HepG2 (cell line): ENCODE results near the gene TMEFF2. TPM values are rescaled to one million over a fixed set of nuclear protein-coding genes. Genes with fewer than 3 reads are reported as not detected.

ENCODE experiments used
- ATAC-seq: fragments of 200-7000 bp; cut with Tn5 transposase; 3 replicates; pipeline ENCODE4 v1.9.1; 2020; ENCODE audit warnings: mild to moderate bottlenecking, moderate library complexity
- BruUV-seq: library from RNA; stranded (reverse); fragments of 400-500 nt; replicated peaks from 2 replicates; lab custom pipeline; 2021; lab: Mats Ljungman, UMichigan
- CTCF ChIA-PET: fragments of 300-600 bp; formaldehyde crosslinking; extraction: SDS; loops from one replicate; lab custom pipeline; 2021; ENCODE audit warnings: low total read pairs, inconsistent platforms, low intra/inter-chr PET ratio; lab: Yijun Ruan, JAX
- POLR2A ChIA-PET: fragments of 350-600 bp; sonication (Branson Sonifier 250); formaldehyde crosslinking; loops from one replicate; lab custom pipeline; 2020; ENCODE audit warnings: antibody characterized with exemption, inconsistent platforms; lab: Yijun Ruan, JAX
- DNase-seq: peaks from one replicate; pipeline ENCODE4 v3.0.0-alpha.2; 2015; ENCODE audit warnings: low spot score
- FAIRE-seq: peaks from 3 replicates; lab custom pipeline; 2011; peaks lifted over from hg19 to GRCh38; lab: Jason Lieb, UNC
- H2AFZ ChIP-seq: one replicate; pipeline ENCODE4 v1.6.1; 2011; ENCODE audit warnings: low read length, inconsistent platforms
- H3K27ac ChIP-seq: fragments of 300-600 bp; 3 replicates; pipeline ENCODE4 v1.8.0; 2011; ENCODE audit warnings: mixed run types, mild to moderate bottlenecking, mixed read lengths, low read length, inconsistent platforms; ENCODE audit not compliant: insufficient read depth; ENCODE audit errors: extremely low read length
- H3K27me3 ChIP-seq, 2 experiments: fragments of 200-600 bp in 1 of 2; 2 replicates in 1 of 2; 3 replicates in 1 of 2; pipeline versions ENCODE4 v1.6.0 to v1.8.0; 2011; ENCODE audit warnings: low read length in 2 of 2, mild to moderate bottlenecking in 2 of 2, moderate library complexity in 2 of 2, inconsistent platforms in 1 of 2; ENCODE audit not compliant: insufficient read depth in 2 of 2, control insufficient read depth in 1 of 2
- H3K36me3 ChIP-seq, 2 experiments: fragments of 200-600 bp in 1 of 2; replicated peaks in 1 of 2; 2 replicates in 1 of 2; 3 replicates in 1 of 2; pipeline versions ENCODE4 v1.5.1 to v1.8.0; 2011; ENCODE audit warnings: low read length in 2 of 2, inconsistent platforms in 1 of 2; ENCODE audit not compliant: insufficient read depth in 2 of 2, control insufficient read depth in 1 of 2
- H3K4me1 ChIP-seq: 2 replicates; pipeline ENCODE4 v1.5.1; 2012; ENCODE audit warnings: low read length, inconsistent platforms; ENCODE audit not compliant: insufficient read depth
- H3K4me2 ChIP-seq: 2 replicates; pipeline ENCODE4 v1.6.0; 2011; ENCODE audit warnings: low read depth, low read length, inconsistent platforms
- H3K4me3 ChIP-seq, 3 experiments: fragments of 200-600 bp in 1 of 3; sonication (generic), shearing (Covaris generic) in 1 of 3; replicated peaks in 1 of 3; 2 replicates each; pipeline ENCODE4 v1.5.1; 2011 to 2016; ENCODE audit warnings: low read length in 3 of 3, inconsistent platforms in 2 of 3, low read depth in 2 of 3, mild to moderate bottlenecking in 2 of 3, control low read depth in 1 of 3, mixed read lengths in 1 of 3; ENCODE audit not compliant: insufficient read depth in 1 of 3
- H3K79me2 ChIP-seq: one replicate; pipeline ENCODE4 v1.6.1; 2011; ENCODE audit warnings: low read length, inconsistent platforms; ENCODE audit not compliant: insufficient read depth
- H3K9ac ChIP-seq: 2 replicates; pipeline ENCODE4 v1.6.0; 2011; ENCODE audit warnings: mild to moderate bottlenecking, low read depth, low read length, inconsistent platforms; ENCODE audit not compliant: insufficient read depth
- H3K9me3 ChIP-seq: 2 replicates; pipeline ENCODE4 v1.5.1; 2012; ENCODE audit warnings: mild to moderate bottlenecking, low read length
- H4K20me1 ChIP-seq: 2 replicates; pipeline ENCODE4 v1.6.0; 2011; ENCODE audit warnings: inconsistent platforms, mild to moderate bottlenecking, low read length, moderate library complexity; ENCODE audit not compliant: insufficient read depth
- AGO1 ChIP-seq: fragments of 200-400 bp; formaldehyde crosslinking; IDR thresholded peaks from 2 replicates; pipeline ENCODE4 v1.6.1; 2017; ENCODE audit warnings: mild to moderate bottlenecking, low read depth, low read length, moderate library complexity; ENCODE audit not compliant: poor library complexity, severe bottlenecking
- HOXA9 ChIP-seq: sonication (generic); formaldehyde crosslinking; IDR thresholded peaks from 2 replicates; pipeline ENCODE4 v1.8.1; 2022; ENCODE audit warnings: missing genetic modification reagents, mild to moderate bottlenecking, moderate library complexity, borderline replicate concordance
- KDM6A ChIP-seq: IDR thresholded peaks from 2 replicates; pipeline ENCODE4 v1.6.1; 2016; ENCODE audit warnings: low read depth
- MEIS2 ChIP-seq: sonication (generic); formaldehyde crosslinking; IDR thresholded peaks from 2 replicates; pipeline ENCODE4 v1.9.0; 2021; ENCODE audit warnings: mild to moderate bottlenecking, missing genetic modification reagents
- NFYC ChIP-seq: IDR thresholded peaks from 2 replicates; pipeline ENCODE4 v1.6.1; 2016; ENCODE audit warnings: missing genetic modification reagents, missing compliant biosample characterization
- PAX8 ChIP-seq: sonication (generic); formaldehyde crosslinking; IDR thresholded peaks from 2 replicates; pipeline ENCODE4 v1.8.0; 2022; ENCODE audit warnings: mild to moderate bottlenecking, missing genetic modification reagents, borderline replicate concordance
- ZIK1 ChIP-seq: sonication (generic); formaldehyde crosslinking; IDR thresholded peaks from 2 replicates; pipeline ENCODE4 v1.5.0; 2020; ENCODE audit warnings: mild to moderate bottlenecking, low read depth, missing genetic modification reagents, borderline replicate concordance
- ZNF101 ChIP-seq: sonication (generic); formaldehyde crosslinking; IDR thresholded peaks from 2 replicates; pipeline ENCODE4 v1.4.0; 2020; ENCODE audit warnings: mild to moderate bottlenecking, low read depth, missing genetic modification reagents, borderline replicate concordance
- ZNF432 ChIP-seq: sonication (generic); formaldehyde crosslinking; IDR thresholded peaks from 2 replicates; pipeline ENCODE4 v1.5.0; 2020; ENCODE audit warnings: missing genetic modification reagents, mild to moderate bottlenecking, borderline replicate concordance
- WGBS: methylation state at CpG from one replicate; pipeline ENCODE4 v1.1.6; 2017; ENCODE audit warnings: low lambda C conversion rate; 5-methylcytosine and 5-hydroxymethylcytosine counted together
- in situ Hi-C: cut with HindIII; loops from 2 replicates; pipeline ENCODE4 v1.10.0; 2017; ENCODE audit warnings: low pct_unique_long_range_greater_than_20kb; ENCODE audit not compliant: extremely low pct_ligation_motif_present
- intact Hi-C: fragments of 100-400 bp; cut with micrococcal nuclease; formaldehyde crosslinking; loops from one replicate; pipeline ENCODE4 v1.10.0; 2022; ENCODE audit not compliant: unreplicated experiment
- polyA plus RNA-seq, 8 experiments: library from polyadenylated mRNA; depleted of rRNA in 3 of 8; stranded (reverse) in 7 of 8; unstranded in 1 of 8; fragments of >200 nt; fragmentation: Illumina TruSeq in 4 of 8; extraction: Trizol in 4 of 8; gene quantifications; 2 replicates each; pipeline versions ENCODE4 v1.2.1 to v1.2.3, GENCODE V29; 2011 to 2016; ENCODE audit warnings: low read depth in 4 of 8, missing spikeins in 1 of 8, mixed read lengths in 1 of 8; ENCODE audit not compliant: insufficient read depth in 1 of 8
- total RNA-seq, 5 experiments: library from RNA; depleted of rRNA; stranded (reverse); fragments of >200 nt; fragmentation: Illumina TruSeq; extraction: Trizol; gene quantifications; 2 replicates each; pipeline ENCODE4 v1.2.3, GENCODE V29; 2016; ENCODE audit warnings: low read depth in 1 of 5
- TF ChIP-seq, protein P1 (sequence below): sonication (generic); formaldehyde crosslinking; conservative IDR thresholded peaks from 2 replicates; pipeline ENCODE4 v1.4.0; 2020; ENCODE audit warnings: mild to moderate bottlenecking, missing genetic modification reagents, moderate library complexity

The TMEFF2 gene
- total and polyA plus RNA-seq, 2 of the 13 experiments (the other 11 are each of a cell fraction or from before 2014, with no cell fraction given): not detected

GRCh38 chr2:191912764-191913163, 282.0 kb downstream of the TMEFF2 start:
- BruUV-seq: no TSS peak
- Histone ChIP-seq H3K79me2 (no peaks in the 10 kb centered on the region), H3K4me3 (no peak overlapping the region), H3K27me3 (no peaks in the 10 kb centered on the region), H3K36me3 (no peaks in the 10 kb centered on the region), H4K20me1 (no peaks in the 10 kb centered on the region), H3K4me2 (no peak overlapping the region), H2AFZ (no peak overlapping the region), H3K9ac (no peak overlapping the region), H3K9me3 (no peaks in the 10 kb centered on the region), H3K4me1 (peaks cover 16% of the 10 kb centered on the region), H3K27ac (no peak overlapping the region)
- TF ChIP-seq NFYC (CRISPR knock-in tag): no peak
- TF ChIP-seq KDM6A (CRISPR knock-in tag): no peak
- TF ChIP-seq, protein P1, sequence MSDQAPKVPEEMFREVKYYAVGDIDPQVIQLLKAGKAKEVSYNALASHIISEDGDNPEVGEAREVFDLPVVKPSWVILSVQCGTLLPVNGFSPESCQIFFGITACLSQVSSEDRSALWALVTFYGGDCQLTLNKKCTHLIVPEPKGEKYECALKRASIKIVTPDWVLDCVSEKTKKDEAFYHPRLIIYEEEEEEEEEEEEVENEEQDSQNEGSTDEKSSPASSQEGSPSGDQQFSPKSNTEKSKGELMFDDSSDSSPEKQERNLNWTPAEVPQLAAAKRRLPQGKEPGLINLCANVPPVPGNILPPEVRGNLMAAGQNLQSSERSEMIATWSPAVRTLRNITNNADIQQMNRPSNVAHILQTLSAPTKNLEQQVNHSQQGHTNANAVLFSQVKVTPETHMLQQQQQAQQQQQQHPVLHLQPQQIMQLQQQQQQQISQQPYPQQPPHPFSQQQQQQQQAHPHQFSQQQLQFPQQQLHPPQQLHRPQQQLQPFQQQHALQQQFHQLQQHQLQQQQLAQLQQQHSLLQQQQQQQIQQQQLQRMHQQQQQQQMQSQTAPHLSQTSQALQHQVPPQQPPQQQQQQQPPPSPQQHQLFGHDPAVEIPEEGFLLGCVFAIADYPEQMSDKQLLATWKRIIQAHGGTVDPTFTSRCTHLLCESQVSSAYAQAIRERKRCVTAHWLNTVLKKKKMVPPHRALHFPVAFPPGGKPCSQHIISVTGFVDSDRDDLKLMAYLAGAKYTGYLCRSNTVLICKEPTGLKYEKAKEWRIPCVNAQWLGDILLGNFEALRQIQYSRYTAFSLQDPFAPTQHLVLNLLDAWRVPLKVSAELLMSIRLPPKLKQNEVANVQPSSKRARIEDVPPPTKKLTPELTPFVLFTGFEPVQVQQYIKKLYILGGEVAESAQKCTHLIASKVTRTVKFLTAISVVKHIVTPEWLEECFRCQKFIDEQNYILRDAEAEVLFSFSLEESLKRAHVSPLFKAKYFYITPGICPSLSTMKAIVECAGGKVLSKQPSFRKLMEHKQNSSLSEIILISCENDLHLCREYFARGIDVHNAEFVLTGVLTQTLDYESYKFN (CRISPR knock-in tag): no peak
- TF ChIP-seq ZNF432 (CRISPR knock-in tag): no peak
- TF ChIP-seq AGO1: no peak
- no peak for TF ChIP-seq ZNF101
- TF ChIP-seq HOXA9 (CRISPR knock-in tag): no peak
- TF ChIP-seq PAX8 (CRISPR knock-in tag): no peak
- TF ChIP-seq MEIS2 (CRISPR knock-in tag): no peak
- TF ChIP-seq ZIK1 (CRISPR knock-in tag): no peak
- in situ Hi-C loops: no loop called here
- CTCF ChIA-PET: no interaction called here
- intact Hi-C loops: no loop called here
- no peak for DNase-seq
- ATAC-seq: no peak
- WGBS: 40% methylated on average over 3 of the region's 3 CpGs
- FAIRE-seq: no peak
- POLR2A ChIA-PET: no interaction called here
